Glutamatergic neuron (in vitro differentiated cells): Measurements from ENCODE around the gene CLDN7. TPM values are rescaled to one million over a fixed set of nuclear protein-coding genes. Genes with fewer than 3 reads are reported as not detected.

Experiments
- DNase-seq: peaks from one replicate; pipeline ENCODE4 v3.0.0; 2022
- H3K27ac Mint-ChIP-seq: one replicate; pipeline ENCODE4 v1.8.0; 2020; ENCODE audit warnings: mild to moderate bottlenecking, mixed read lengths, inconsistent platforms; ENCODE audit not compliant: unreplicated experiment
- H3K27me3 Mint-ChIP-seq: one replicate; pipeline ENCODE4 v1.8.0; 2020; ENCODE audit warnings: mild to moderate bottlenecking, moderate library complexity, mixed read lengths, inconsistent platforms; ENCODE audit not compliant: unreplicated experiment
- H3K36me3 Mint-ChIP-seq: one replicate; pipeline ENCODE4 v1.8.0; 2020; ENCODE audit warnings: mild to moderate bottlenecking, mixed read lengths, inconsistent platforms; ENCODE audit not compliant: unreplicated experiment
- H3K4me1 Mint-ChIP-seq: one replicate; pipeline ENCODE4 v1.8.0; 2020; ENCODE audit warnings: mild to moderate bottlenecking, low read depth, mixed read lengths, inconsistent platforms; ENCODE audit not compliant: unreplicated experiment
- H3K4me3 Mint-ChIP-seq: one replicate; pipeline ENCODE4 v1.8.0; 2020; ENCODE audit warnings: mild to moderate bottlenecking, mixed read lengths, inconsistent platforms; ENCODE audit not compliant: unreplicated experiment
- H3K9me3 Mint-ChIP-seq: one replicate; pipeline ENCODE4 v1.8.0; 2020; ENCODE audit warnings: mild to moderate bottlenecking, moderate library complexity, mixed read lengths, inconsistent platforms; ENCODE audit not compliant: unreplicated experiment
- CTCF ChIP-seq: fragments of 200-600 bp; sonication (generic); IDR thresholded peaks from one replicate; pipeline ENCODE4 v1.5.0; 2021; ENCODE audit not compliant: partially characterized antibody, unreplicated experiment
- total RNA-seq: library from RNA; stranded (reverse); fragmentation: NEBNext Ultra II Directional; extraction: Animal tissue kit (Norgen Biotek cat#: 25700); gene quantifications from one replicate; pipeline ENCODE4 v1.2.1, GENCODE V29; 2021; ENCODE audit not compliant: unreplicated experiment

The CLDN7 gene
- total RNA-seq, 1 donor from 2014 or later, result 0.44 TPM

GRCh38 chr17:7292729-7293128 is 30.5 kb upstream of the CLDN7 start:
- H3K4me3 Mint-ChIP-seq, result no peak overlapping the region
- H3K4me1 Mint-ChIP-seq, result no peaks in the 10 kb centered on the region
- H3K9me3 Mint-ChIP-seq, result peaks cover 8% of the 10 kb centered on the region
- H3K36me3 Mint-ChIP-seq, result no peaks in the 10 kb centered on the region
- TF ChIP-seq CTCF, result no peak
- no peak for DNase-seq
- no peak overlapping the region for H3K27ac Mint-ChIP-seq
- H3K27me3 Mint-ChIP-seq, result peaks cover 22% of the 10 kb centered on the region

GRCh38 chr17:7292194-7292593 is 29.9 kb upstream of the CLDN7 start:
- H3K4me1 Mint-ChIP-seq, result no peaks in the 10 kb centered on the region
- DNase-seq, result no peak
- no peak overlapping the region for H3K4me3 Mint-ChIP-seq
- H3K9me3 Mint-ChIP-seq, result peaks cover 8% of the 10 kb centered on the region
- TF ChIP-seq CTCF, result no peak
- no peaks in the 10 kb centered on the region for H3K36me3 Mint-ChIP-seq
- peaks cover 24% of the 10 kb centered on the region for H3K27me3 Mint-ChIP-seq
- no peak overlapping the region for H3K27ac Mint-ChIP-seq

GRCh38 chr17:7290685-7291084 is 28.4 kb upstream of the CLDN7 start:
- DNase-seq, result no peak
- H3K27ac Mint-ChIP-seq, result no peak overlapping the region
- H3K4me1 Mint-ChIP-seq, result no peaks in the 10 kb centered on the region
- H3K9me3 Mint-ChIP-seq, result peaks cover 5% of the 10 kb centered on the region
- H3K36me3 Mint-ChIP-seq, result no peaks in the 10 kb centered on the region
- H3K27me3 Mint-ChIP-seq, result peaks cover 20% of the 10 kb centered on the region
- H3K4me3 Mint-ChIP-seq, result no peak overlapping the region
- TF ChIP-seq CTCF, result no peak

- TF ChIP-seq CTCF, result no peak
- Mint-ChIP-seq H3K4me3 (no peak overlapping the region), H3K36me3 (no peaks in the 10 kb centered on the region), H3K4me1 (no peaks in the 10 kb centered on the region), H3K27ac (no peak overlapping the region), H3K9me3 (peaks cover 2% of the 10 kb centered on the region), H3K27me3 (peaks cover 17% of the 10 kb centered on the region)
- no peak for DNase-seq
Measured at GRCh38 chr17:7290166-7290565, 27.9 kb upstream of the CLDN7 start.

- no peak for TF ChIP-seq CTCF
- H3K4me1 Mint-ChIP-seq, result no peaks in the 10 kb centered on the region
- DNase-seq, result no peak
- peaks cover 16% of the 10 kb centered on the region for H3K27me3 Mint-ChIP-seq
- H3K4me3 Mint-ChIP-seq, result no peak overlapping the region
- H3K27ac Mint-ChIP-seq, result no peak overlapping the region
- no peaks in the 10 kb centered on the region for H3K36me3 Mint-ChIP-seq
- H3K9me3 Mint-ChIP-seq, result peaks cover 1% of the 10 kb centered on the region
Measured at GRCh38 chr17:7289256-7290032, 27.2 kb upstream of the CLDN7 start.
